Right lobe of liver (tissue), 4 donors: ENCODE data around the gene DNAAF8.

Source experiments
- CTCF ChIP-seq, 4 donors: fragments of 200-600 bp in 3 of 4; fragments of 450-650 bp in 1 of 4; IDR thresholded peaks; one replicate each; pipeline versions ENCODE4 v1.5.1 to v1.8.0; 2016 to 2022; ENCODE audit warnings: antibody characterized with exemption in 4 of 4, mild to moderate bottlenecking in 2 of 4
- POLR2A ChIP-seq: fragments of 450-650 bp; IDR thresholded peaks from one replicate; pipeline ENCODE4 v1.6.1; 2017; ENCODE audit warnings: antibody characterized with exemption, mild to moderate bottlenecking
- donor health status: DM: no; HTN: no; CAD: no.
- donor health status: DM: no; HTN: no; CAD: no.
- donor health status: DM: no; HTN: yes; CAD: no.

GRCh38 chr16:4785758-4786433 is 51.6 kb downstream of the DNAAF8 start:
- no peak for TF ChIP-seq POLR2A
- no peak for TF ChIP-seq CTCF (IDR thresholded peaks at IDR 0.05)
